KBM-7 (cell line): Measurements from ENCODE around the gene ABI1.
A peak's percentile ranks its signal among the peaks of the same experiment; 100 is the strongest.
"Not testable (repeated sequence)": the region's sequence is repeated elsewhere in the genome, so short reads cannot be mapped to it uniquely, and the experiment has no call there.

ENCODE experiments used
- DNase-seq: peaks from one replicate; pipeline ENCODE4 v3.0.0-alpha.2; 2015
- in situ Hi-C: fragments of 300-500 bp; cut with MboI; formaldehyde crosslinking; loops from 2 replicates; pipeline ENCODE4 v1.14.3; 2020; ENCODE audit warnings: low sequenced_read_pairs, low pct_unique_long_range_greater_than_20kb, mixed read lengths

ABI1 gene

GRCh38 chr10:26857991-26858706 is 2.6 kb downstream of the ABI1 start:
- no peak for DNase-seq
- in situ Hi-C loops = no loop called here

GRCh38 chr10:26857553-26857952 is 3.2 kb downstream of the ABI1 start:
- DNase-seq, in situ Hi-C loops: not testable (repeated sequence)

DNA sequence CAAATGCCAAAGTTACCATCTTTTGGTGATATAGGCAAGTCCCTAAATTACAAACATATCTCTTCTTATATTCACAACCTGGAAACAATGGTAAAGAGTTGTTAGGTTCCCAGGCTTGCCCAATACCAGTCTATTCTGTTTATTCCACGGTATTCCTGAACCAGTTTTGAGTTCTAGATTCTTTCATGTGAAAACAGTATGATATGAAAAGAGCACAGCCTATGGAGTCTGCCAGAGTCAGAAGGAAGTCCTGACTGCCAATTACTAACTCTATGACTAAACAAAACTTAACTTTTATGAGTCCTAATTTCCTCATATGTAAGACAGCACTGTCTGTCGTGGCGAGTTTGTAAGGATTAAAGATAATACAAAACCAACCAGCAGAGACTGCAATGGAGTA is 5.6 kb downstream of the ABI1 start:
- in situ Hi-C loops = no loop called here
- no peak for DNase-seq

DNA sequence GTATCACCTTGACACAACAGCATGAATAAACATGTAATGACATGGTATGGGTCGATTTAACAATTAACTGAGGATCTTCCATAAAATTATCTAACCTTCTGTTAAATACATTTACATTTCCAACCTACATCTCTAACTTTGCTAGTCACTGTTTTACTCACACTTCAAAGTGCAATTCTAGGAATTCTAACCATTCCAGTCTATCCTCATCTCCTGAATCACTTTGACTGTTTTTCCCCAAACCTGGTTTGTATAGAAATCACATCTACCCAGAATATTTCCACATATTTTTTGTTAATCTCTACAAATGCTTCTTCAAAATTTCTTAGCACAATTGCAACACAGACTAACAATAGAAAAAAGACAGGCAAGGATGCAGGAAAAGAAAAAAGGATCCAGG is 6.2 kb downstream of the ABI1 start:
- in situ Hi-C loops = no loop called here
- no peak for DNase-seq

DNA sequence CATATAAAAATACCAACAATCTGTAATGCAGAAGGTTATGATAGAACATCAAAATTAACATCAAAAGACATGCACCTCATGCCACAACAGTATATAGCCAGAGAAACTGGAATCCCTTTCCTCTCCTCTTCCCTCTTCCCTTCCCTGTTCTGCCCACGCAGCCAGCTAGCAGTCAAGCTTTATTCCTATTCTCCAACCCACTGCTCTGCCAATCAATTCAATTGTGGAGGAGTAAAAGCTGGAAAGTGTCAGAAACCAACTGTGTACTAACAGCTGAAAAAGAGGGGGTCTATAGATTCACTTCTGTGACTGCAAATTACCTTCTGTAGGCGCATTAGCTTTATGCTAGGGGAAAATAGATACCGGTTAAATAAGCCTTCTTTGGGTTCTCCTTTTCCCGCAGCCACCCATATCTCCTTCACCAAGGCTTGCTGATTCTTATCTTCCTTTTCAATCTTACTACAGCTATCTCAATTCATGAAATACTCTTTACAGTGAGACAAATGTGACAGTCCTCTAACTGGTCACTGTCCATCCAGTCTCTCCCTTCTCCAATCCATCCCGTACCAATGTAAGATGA is 16.3 kb downstream of the ABI1 start:
- DNase-seq = peak; percentile 46
- in situ Hi-C loops = no loop called here

DNA sequence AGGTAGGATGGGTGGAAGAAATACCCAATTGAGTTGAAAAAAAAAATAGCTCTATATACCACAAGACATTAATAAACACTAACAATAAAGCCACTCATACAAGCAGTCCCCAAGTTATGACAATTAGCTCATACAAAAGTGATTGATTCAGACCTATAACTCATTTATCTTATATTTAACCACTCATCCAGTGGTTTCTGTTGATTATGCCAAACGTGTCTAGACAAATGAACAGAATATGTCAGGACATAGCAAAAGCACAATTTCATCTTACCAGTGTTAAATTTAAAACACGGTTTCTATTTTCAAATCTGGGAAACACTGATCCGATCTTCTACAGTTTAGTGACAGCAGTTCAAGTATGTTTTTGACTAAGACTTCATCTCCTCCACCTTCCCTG is 17.0 kb downstream of the ABI1 start:
- no peak for DNase-seq
- in situ Hi-C loops = no loop called here

GRCh38 chr10:26841733-26842317 is 18.9 kb downstream of the ABI1 start:
- DNase-seq = no peak
- in situ Hi-C loops = no loop called here

DNA sequence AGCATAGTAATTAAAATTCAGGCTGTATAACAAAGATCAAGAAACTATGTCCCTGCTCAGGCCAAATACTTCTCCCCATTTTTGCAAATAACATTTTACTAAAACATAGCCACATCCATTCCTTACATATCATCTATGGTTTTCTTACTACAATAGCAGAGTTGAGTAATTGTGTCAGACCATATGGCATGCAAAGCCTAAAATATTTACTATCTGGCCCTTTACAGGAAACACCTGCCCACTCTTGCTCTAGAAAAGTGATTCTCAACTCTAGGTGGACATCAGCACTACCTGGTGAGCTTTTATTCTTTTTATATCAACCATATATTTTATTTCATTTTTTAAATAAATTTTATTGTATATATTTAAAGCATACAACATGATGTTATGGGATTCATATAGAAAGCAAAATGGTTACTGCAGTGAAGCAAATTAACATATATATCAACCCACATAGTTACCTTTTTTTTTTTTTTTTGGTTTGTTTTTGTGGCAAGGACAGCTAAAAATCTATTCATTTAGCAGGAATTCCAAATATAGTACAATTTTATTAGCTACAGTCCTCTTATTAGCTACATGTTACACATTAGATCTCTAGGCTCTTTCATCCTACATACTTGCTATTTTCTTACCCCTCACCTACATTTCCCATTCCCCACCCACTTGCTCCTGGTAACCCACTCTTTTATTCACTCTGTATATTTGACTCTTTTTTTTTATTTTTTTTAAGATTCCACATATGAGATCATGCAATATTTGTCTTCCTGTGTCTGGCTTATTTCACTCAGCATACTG is 19.6 kb downstream of the ABI1 start:
- in situ Hi-C loops = no loop called here

GRCh38 chr10:26839966-26840627 is 20.7 kb downstream of the ABI1 start:
- in situ Hi-C loops = no loop called here
- DNase-seq = no peak

More for the DNA sequence above, 19.6 kb downstream of the ABI1 start:
- DNase-seq = no peak

- in situ Hi-C loops = no loop called here
- DNase-seq = peak; percentile 71
These were observed 23.6 kb downstream of the ABI1 start for GRCh38 chr10:26837139-26837538.

DNA sequence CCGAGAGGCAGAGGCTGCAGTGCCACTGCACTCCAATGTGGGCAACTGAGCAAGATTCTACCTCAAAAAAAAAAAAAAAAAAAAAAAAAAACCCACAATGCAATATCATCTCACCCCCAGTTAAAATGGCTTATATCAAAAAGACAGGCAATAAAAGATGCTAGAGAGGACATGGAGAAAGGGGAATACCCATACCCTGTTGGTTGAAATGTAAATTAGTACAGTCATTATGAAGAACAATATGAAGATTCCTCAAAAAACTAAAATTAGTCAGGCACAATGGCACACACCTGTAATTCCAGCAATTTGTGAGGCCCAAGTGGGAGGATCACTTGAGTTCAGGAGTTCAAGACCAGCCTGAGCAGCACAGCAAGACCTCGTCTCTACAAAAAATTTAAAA is 25.7 kb downstream of the ABI1 start:
- in situ Hi-C loops = no loop called here
- no peak for DNase-seq

DNA sequence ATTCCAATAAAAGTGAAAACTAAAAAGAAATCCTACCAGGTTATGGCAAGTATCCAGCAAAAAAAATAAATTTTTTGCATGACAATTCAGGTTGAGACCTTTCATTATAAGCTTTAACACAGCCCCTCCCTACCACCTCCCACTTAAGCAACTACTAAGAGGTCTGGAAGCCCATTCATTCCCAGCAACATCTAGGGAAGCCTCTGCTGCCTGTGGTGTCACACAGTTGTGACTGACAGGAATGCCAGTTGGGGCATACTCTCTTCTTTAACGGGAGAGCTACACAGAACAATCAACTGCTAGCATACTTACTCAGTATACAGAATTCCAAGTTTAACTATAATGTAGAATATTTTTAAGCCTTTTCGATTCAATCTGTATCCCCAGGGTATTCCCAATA is 27.8 kb downstream of the ABI1 start:
- in situ Hi-C loops = no loop called here
- DNase-seq = no peak

DNA sequence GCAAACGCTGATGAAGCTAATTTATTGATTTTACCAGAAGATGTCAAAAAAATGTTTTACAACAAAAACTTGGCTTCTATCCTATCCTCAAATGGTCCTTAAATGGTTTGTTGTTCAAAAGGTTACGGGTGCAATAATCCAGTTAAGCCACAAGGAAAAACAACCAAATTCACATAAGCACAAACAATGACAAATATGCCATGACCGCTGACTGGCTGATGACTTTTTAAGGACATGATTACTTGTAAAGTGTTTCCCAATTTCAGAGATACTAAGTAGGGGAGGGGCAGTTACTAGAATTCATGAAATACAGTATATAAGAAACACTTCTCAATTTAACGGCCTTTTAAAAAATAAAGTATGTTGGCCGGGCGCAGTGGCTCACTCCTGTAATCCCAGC is 28.8 kb downstream of the ABI1 start:
- in situ Hi-C loops = no loop called here
- no peak for DNase-seq

GRCh38 chr10:26829810-26830515 is 30.8 kb downstream of the ABI1 start:
- in situ Hi-C loops = no loop called here
- DNase-seq = peak; percentile 38

GRCh38 chr10:26824015-26824690 is 36.6 kb downstream of the ABI1 start:
- in situ Hi-C loops = no loop called here
- no peak for DNase-seq

DNA sequence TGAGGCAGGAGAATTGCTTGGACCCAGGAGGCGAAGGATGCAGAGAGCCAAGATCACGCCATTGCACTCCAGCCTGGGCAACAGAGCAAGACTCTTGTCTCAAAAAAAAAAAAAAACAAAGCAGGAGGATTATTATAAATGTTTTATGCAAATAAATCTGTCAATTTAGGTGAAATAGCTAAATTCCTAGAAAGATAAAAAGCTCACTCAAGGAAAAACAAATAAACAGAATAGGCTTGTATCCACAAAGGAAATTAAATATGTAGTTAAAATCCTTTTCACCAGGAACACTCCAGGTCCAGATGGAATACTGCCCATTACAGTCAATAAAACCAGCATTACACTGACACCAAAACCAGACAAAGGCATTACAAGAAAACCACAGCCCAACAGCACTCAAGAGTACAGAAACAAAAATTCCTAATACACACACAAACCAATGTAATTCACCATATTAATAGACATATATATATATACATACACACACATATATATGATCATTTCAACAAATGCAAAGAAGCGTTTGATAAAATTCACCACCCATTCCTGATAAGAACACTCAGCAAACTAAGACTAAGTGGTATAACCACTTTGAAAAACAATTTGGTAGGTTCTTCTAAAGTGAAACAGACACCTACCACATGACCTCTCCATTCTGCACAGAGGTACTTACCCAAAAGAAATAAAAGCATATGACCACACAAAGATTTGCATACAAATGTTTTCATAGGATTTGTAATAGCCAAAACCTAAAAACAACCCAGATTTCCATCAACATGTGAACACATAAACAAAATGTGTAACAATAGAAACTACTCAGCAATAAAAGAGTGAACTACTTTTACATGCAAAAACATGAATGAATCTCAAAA is 38.8 kb downstream of the ABI1 start:
- DNase-seq = no peak
- in situ Hi-C loops = no loop called here

- no peak for DNase-seq
- in situ Hi-C loops = no loop called here
These were observed 45.3 kb downstream of the ABI1 start for GRCh38 chr10:26815500-26815899.
